Sigmoid colon (tissue), 7 donors: ENCODE data around the gene AQP6. TPM values are rescaled to one million over a fixed set of nuclear protein-coding genes. Genes with fewer than 3 reads are reported as not detected.

Source experiments
- DNase-seq: peaks from one replicate; pipeline ENCODE4 v3.0.0-alpha.2; 2019
- H3K27ac ChIP-seq, 4 donors: fragments of 200-600 bp; sonication (generic); one replicate each; pipeline ENCODE4 v1.5.1; 2016 to 2019; ENCODE audit warnings: mild to moderate bottlenecking in 1 of 4
- H3K27me3 ChIP-seq, 3 donors: fragments of 200-600 bp; sonication (generic); one replicate each; pipeline ENCODE4 v1.5.1; 2019; ENCODE audit warnings: mild to moderate bottlenecking in 1 of 3
- H3K36me3 ChIP-seq, 4 donors: fragments of 200-600 bp; sonication (generic); one replicate each; pipeline ENCODE4 v1.5.1; 2016 to 2019
- H3K4me1 ChIP-seq, 4 donors: fragments of 200-600 bp; sonication (generic); one replicate each; pipeline ENCODE4 v1.5.1; 2017 to 2019
- H3K4me3 ChIP-seq, 4 donors: fragments of 200-600 bp; sonication (generic); one replicate each; pipeline ENCODE4 v1.5.1; 2017 to 2019; ENCODE audit warnings: mild to moderate bottlenecking in 2 of 4, moderate library complexity in 1 of 4
- H3K9me3 ChIP-seq, 4 donors: fragments of 200-600 bp in 3 of 4; sonication (generic) in 3 of 4; one replicate each; pipeline versions ENCODE4 v1.5.1 to v1.6.1; 2013 to 2019
- EP300 ChIP-seq, 4 donors: sonication (generic); formaldehyde crosslinking; IDR thresholded peaks; one replicate each; pipeline ENCODE4 v1.6.1; 2017; ENCODE audit warnings: antibody characterized with exemption in 4 of 4
- POLR2A ChIP-seq, 2 donors: fragments of 450-650 bp; IDR thresholded peaks; one replicate each; pipeline ENCODE4 v1.6.1; 2016; ENCODE audit warnings: antibody characterized with exemption in 2 of 2, mild to moderate bottlenecking in 2 of 2, moderate library complexity in 2 of 2
- POLR2AphosphoS5 ChIP-seq, 4 donors: sonication (generic); formaldehyde crosslinking; IDR thresholded peaks; one replicate each; pipeline ENCODE4 v1.6.1; 2017; ENCODE audit warnings: antibody characterized with exemption in 4 of 4
- WGBS, 2 donors: extraction: QIAGEN DNeasy Blood & Tissue Kit; methylation state at CpG; one replicate each; pipeline ENCODE4 v1.1.7; 2013; 5-methylcytosine and 5-hydroxymethylcytosine counted together
- intact Hi-C: fragments of 100-400 bp; cut with DNase I; formaldehyde crosslinking; loops from one replicate; pipeline ENCODE4 v1.15.1; 2023
- polyA plus RNA-seq, 3 donors: library from polyadenylated mRNA; stranded (reverse); fragments of 200-250 nt; gene quantifications; one replicate each; pipeline ENCODE4 v1.2.3, GENCODE V29; 2013
- total RNA-seq, 4 donors: library from RNA; depleted of rRNA; stranded (reverse); fragments of >200 nt; gene quantifications; one replicate each; pipeline ENCODE4 v1.1.0, GENCODE V29; 2016
- TF ChIP-seq, protein P1 (sequence below), 4 experiments: fragments of 450-650 bp in 3 of 4; fragments of 200-600 bp in 1 of 4; IDR thresholded peaks; one replicate each; pipeline ENCODE4 v1.5.1; 2016 to 2019; ENCODE audit warnings: antibody characterized with exemption in 4 of 4, mild to moderate bottlenecking in 3 of 4, moderate library complexity in 2 of 4
- donor health status: healthy with polysubstance abuse.
- donor health status: Bipolar disorder and iron deficiency.
- donor health status: healthy.

The AQP6 gene
- total and polyA plus RNA-seq, 7 donors: 0.12 to 0.83 (median 0.49) TPM; not detected in 2

DNA sequence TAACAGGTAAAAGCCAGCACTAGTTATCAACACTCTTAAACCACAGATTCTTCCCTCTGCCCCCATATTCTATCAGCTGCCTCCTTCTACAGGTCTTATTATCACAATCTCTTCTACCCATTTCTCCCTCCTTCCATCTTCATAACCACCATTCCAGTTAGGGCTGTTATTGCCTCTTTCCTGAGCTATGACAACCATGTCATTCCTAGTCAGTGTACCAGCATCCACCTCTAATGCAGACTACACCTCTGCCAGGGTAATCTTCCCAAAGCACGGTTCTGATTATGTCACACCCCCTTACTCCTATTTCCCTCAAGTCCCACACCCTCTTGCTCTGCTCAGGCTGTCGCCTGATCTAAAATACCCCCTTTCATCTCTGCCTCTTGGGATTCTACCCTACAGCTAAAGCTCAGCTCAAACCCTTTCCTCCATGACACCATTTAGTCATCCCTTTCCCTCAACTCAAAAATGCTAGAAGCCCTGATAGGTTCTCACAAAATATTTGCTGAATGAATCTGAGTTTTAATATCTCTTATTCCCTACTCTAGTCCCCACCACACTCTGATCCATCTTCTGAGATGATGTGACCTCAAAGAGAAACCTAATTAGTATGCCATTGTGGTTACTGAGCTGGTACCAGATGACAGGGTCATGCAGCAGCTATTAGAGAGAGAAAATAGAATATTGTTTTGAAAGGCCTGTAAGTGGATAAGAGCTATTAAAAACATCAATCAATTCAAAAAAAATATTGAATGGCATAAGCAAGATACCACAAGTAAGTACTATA lies 40.8 kb downstream of the AQP6 start:
- no peak for DNase-seq
- Histone ChIP-seq H3K27me3 (no peaks in the 10 kb centered on the region), H3K27ac (no peak overlapping the region), H3K9me3 (no peaks in the 10 kb centered on the region), H3K4me1 (peaks cover 0 to 19% (median 17%) of the 10 kb centered on the region in 4 donors), H3K36me3 (peaks cover 0 to 13% (median 0%) of the 10 kb centered on the region in 4 donors), H3K4me3 (no peak overlapping the region)
- TF ChIP-seq EP300 (IDR thresholded peaks at IDR 0.05): no peak
- TF ChIP-seq POLR2A (IDR thresholded peaks at IDR 0.05): no peak
- TF ChIP-seq, protein P1, sequence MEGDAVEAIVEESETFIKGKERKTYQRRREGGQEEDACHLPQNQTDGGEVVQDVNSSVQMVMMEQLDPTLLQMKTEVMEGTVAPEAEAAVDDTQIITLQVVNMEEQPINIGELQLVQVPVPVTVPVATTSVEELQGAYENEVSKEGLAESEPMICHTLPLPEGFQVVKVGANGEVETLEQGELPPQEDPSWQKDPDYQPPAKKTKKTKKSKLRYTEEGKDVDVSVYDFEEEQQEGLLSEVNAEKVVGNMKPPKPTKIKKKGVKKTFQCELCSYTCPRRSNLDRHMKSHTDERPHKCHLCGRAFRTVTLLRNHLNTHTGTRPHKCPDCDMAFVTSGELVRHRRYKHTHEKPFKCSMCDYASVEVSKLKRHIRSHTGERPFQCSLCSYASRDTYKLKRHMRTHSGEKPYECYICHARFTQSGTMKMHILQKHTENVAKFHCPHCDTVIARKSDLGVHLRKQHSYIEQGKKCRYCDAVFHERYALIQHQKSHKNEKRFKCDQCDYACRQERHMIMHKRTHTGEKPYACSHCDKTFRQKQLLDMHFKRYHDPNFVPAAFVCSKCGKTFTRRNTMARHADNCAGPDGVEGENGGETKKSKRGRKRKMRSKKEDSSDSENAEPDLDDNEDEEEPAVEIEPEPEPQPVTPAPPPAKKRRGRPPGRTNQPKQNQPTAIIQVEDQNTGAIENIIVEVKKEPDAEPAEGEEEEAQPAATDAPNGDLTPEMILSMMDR (IDR thresholded peaks at IDR 0.05): no peak
- TF ChIP-seq POLR2AphosphoS5 (IDR thresholded peaks at IDR 0.05): no peak
- intact Hi-C loops: no loop called here
- WGBS, 2 donors: 79 to 88% methylated on average over 2 of the region's 2 CpGs

DNA sequence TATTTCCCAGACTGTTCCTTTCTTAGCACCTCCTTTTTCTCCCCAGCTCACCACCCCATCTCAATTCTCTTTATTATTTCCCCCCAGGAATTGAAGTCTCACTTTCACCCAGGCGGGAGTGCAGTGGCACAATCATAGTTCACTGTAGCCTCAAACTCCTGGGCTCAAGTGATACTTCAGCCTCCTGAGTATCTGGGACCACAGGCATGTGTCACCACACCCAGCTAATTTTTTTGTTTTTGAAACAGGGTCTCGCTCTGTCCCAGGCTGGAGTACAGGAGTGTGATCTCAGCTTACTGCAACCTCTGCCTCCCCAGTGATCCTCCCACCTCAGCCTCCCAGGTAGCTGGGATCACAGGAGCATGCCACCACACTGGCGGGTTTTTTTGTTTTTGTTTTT lies 41.6 kb downstream of the AQP6 start:
- 93 to 96% methylated on average over 3 of the region's 3 CpGs for WGBS, 2 donors
- H3K36me3 ChIP-seq: peaks cover 0 to 13% (median 0%) of the 10 kb centered on the region in 4 donors
- TF ChIP-seq POLR2AphosphoS5 (IDR thresholded peaks at IDR 0.05): no peak
- TF ChIP-seq, protein P1 (IDR thresholded peaks at IDR 0.05): no peak
- TF ChIP-seq POLR2A (IDR thresholded peaks at IDR 0.05): no peak
- TF ChIP-seq EP300 (IDR thresholded peaks at IDR 0.05): no peak
- H3K9me3 ChIP-seq: no peaks in the 10 kb centered on the region
- DNase-seq: no peak
- intact Hi-C loops: no loop called here
- no peak overlapping the region for H3K27ac ChIP-seq
- H3K4me3 ChIP-seq: no peak overlapping the region
- no peaks in the 10 kb centered on the region for H3K27me3 ChIP-seq
- peaks cover 0 to 19% (median 17%) of the 10 kb centered on the region in 4 donors for H3K4me1 ChIP-seq

DNA sequence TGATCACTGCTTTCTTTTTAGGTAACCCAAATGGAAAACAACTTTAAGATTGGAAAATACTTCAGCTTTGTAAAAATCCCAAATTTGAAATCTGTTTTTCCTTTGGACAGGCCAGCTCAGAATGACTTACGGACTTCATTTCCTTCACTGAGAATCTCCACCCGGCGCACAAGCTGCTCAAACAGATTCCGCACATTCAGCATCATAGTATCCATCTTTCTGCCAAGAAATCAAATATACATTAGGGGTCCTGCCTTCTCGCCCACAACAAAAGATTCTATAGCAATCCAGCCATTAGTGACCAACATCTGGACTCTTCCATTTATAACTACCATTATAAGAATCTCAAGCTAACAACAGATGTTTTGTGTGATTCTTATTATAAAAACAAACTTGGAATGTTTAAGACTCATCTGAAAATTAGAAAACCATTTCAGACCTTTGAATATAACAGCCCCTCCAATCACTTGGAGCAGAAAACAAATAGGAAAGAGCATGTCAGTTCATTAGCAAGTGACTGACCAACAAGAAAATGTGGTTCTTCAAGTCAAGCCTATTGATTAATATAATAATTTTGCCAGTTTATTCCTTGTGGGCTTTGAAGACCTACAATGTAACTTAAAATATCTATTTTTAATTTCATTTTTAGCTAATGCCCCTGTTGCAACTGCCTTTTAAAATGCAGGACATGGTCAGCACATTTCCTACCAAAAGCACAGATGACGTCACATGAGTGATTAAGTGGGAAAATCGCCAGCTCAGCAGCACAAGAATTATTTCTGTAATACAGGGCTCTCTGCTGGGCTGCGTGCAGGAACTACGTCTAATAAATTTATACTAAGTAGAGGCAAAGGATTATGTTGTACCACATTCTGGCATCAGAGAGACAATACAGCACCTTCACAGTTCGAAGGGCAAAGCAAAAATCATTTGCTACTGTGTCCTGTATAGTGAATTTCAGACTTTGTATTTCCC lies 44.0 kb downstream of the AQP6 start:
- H3K27ac ChIP-seq: peak overlapping the region; percentile 61 to 68 (median 64)
- intact Hi-C loops: no loop called here
- 72 to 85% methylated on average over 10 of the region's 10 CpGs for WGBS, 2 donors
- H3K4me3 ChIP-seq: no peak overlapping the region
- H3K9me3 ChIP-seq: no peaks in the 10 kb centered on the region
- peaks cover 0 to 13% (median 0%) of the 10 kb centered on the region in 4 donors for H3K36me3 ChIP-seq
- peaks cover 0 to 30% (median 21%) of the 10 kb centered on the region in 4 donors for H3K4me1 ChIP-seq
- H3K27me3 ChIP-seq: no peaks in the 10 kb centered on the region
- TF ChIP-seq EP300 (IDR thresholded peaks at IDR 0.05): no peak
- TF ChIP-seq POLR2AphosphoS5 (IDR thresholded peaks at IDR 0.05): peak in 3 of 4 donors; percentile 28 to 47 (median 30)
- peak; percentile 92 for DNase-seq

DNA sequence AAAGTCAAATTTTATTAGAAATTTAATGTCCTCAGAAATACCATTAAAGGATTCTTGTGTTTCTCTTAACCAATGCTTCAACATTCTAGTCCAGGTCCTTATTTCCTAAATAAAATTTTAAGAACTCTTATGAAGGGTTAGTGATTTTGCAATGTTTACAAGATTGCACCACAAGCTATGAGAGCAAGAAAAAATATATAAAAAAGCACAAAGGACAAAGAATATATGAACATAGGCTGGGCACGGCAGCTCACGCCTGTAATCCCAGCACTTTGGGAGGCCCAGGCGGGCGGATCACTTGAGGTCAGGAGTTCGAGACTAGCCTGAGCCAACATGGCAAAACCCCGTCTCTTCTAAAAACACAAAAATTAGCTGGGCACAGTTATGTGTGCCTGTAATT lies 44.9 kb downstream of the AQP6 start:
- no peak for DNase-seq
- H3K4me1 ChIP-seq: peaks cover 0 to 30% (median 21%) of the 10 kb centered on the region in 4 donors
- H3K36me3 ChIP-seq: peaks cover 0 to 13% (median 0%) of the 10 kb centered on the region in 4 donors
- TF ChIP-seq POLR2AphosphoS5 (IDR thresholded peaks at IDR 0.05) (peak in 1 of 4 donors; percentile 9), EP300 (IDR thresholded peaks at IDR 0.05) (no peak), POLR2A (IDR thresholded peaks at IDR 0.05) (no peak)
- TF ChIP-seq, protein P1 (IDR thresholded peaks at IDR 0.05): no peak
- no peaks in the 10 kb centered on the region for H3K27me3 ChIP-seq
- no peak overlapping the region for H3K4me3 ChIP-seq
- H3K9me3 ChIP-seq: no peaks in the 10 kb centered on the region
- H3K27ac ChIP-seq: peak overlapping the region; percentile 61 to 68 (median 64)
- intact Hi-C loops: no loop called here
- WGBS, 2 donors: 78 to 85% methylated on average over 6 of the region's 6 CpGs
